Suprapubic skin (tissue), 3 donors: ENCODE measurements around the gene TDRD9.

Experiments
- EP300 ChIP-seq: sonication (generic); formaldehyde crosslinking; IDR thresholded peaks from one replicate; pipeline ENCODE4 v1.6.1; 2017; ENCODE audit warnings: antibody characterized with exemption
- POLR2A ChIP-seq, 2 donors: fragments of 450-650 bp; IDR thresholded peaks; one replicate each; pipeline ENCODE4 v1.6.1; 2017; ENCODE audit warnings: antibody characterized with exemption in 2 of 2, mild to moderate bottlenecking in 2 of 2, moderate library complexity in 2 of 2
- TF ChIP-seq, protein P1 (sequence below), 2 donors: fragments of 200-600 bp in 1 of 2; fragments of 450-650 bp in 1 of 2; sonication (generic) in 1 of 2; IDR thresholded peaks; one replicate each; pipeline ENCODE4 v1.5.1; 2016 to 2019; ENCODE audit warnings: antibody characterized with exemption in 2 of 2, mild to moderate bottlenecking in 1 of 2, moderate library complexity in 1 of 2

DNA sequence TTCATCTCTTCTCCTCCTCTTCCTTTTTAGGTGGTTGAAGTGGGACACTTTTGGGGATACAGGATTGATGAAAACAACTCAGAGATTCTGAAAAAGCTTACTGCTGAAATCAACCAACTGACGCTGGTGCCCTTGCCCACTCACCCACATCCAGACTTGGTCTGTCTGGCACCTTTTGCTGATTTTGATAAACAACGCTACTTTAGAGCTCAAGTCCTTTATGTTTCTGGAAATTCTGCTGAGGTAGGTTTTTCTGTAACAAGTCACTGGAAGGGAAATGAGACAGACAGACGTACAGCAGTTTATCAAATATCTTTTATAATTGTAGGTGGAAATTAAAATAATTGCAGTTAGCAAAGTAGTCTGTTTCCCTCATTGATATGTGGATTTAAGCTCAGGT, 97.3 kb downstream of the TDRD9 start:
- TF ChIP-seq, protein P1, sequence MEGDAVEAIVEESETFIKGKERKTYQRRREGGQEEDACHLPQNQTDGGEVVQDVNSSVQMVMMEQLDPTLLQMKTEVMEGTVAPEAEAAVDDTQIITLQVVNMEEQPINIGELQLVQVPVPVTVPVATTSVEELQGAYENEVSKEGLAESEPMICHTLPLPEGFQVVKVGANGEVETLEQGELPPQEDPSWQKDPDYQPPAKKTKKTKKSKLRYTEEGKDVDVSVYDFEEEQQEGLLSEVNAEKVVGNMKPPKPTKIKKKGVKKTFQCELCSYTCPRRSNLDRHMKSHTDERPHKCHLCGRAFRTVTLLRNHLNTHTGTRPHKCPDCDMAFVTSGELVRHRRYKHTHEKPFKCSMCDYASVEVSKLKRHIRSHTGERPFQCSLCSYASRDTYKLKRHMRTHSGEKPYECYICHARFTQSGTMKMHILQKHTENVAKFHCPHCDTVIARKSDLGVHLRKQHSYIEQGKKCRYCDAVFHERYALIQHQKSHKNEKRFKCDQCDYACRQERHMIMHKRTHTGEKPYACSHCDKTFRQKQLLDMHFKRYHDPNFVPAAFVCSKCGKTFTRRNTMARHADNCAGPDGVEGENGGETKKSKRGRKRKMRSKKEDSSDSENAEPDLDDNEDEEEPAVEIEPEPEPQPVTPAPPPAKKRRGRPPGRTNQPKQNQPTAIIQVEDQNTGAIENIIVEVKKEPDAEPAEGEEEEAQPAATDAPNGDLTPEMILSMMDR (IDR thresholded peaks at IDR 0.05), result no peak
- TF ChIP-seq POLR2A (IDR thresholded peaks at IDR 0.05), result no peak
- TF ChIP-seq EP300, result no peak
